HG03575 (cell line): Measurements from ENCODE around the gene ELMO1.

ENCODE experiments used
- ATAC-seq: cut with Tn5 transposase; IDR thresholded peaks from one replicate; pipeline ENCODE4 v1.9.1; 2021; ENCODE audit not compliant: unreplicated experiment, insufficient number of reproducible peaks, low FRiP score; ENCODE audit errors: extremely low read depth

Gene ELMO1

GRCh38 chr7:37390114-37390513 lies 58.5 kb downstream of the ELMO1 start:
- no peak for ATAC-seq

GRCh38 chr7:37388811-37389210 lies 59.9 kb downstream of the ELMO1 start:
- ATAC-seq = no peak

GRCh38 chr7:37385787-37386186 lies 62.9 kb downstream of the ELMO1 start:
- no peak for ATAC-seq

GRCh38 chr7:37382546-37383088 lies 66.0 kb downstream of the ELMO1 start:
- ATAC-seq = no peak

- no peak for ATAC-seq
These were observed 67.8 kb downstream of the ELMO1 start for GRCh38 chr7:37380831-37381230.

- no peak for ATAC-seq
These were observed 69.0 kb downstream of the ELMO1 start for GRCh38 chr7:37379546-37380277.

GRCh38 chr7:37377231-37377630 lies 71.4 kb downstream of the ELMO1 start:
- no peak for ATAC-seq

- no peak for ATAC-seq
These were observed 72.3 kb downstream of the ELMO1 start for GRCh38 chr7:37376386-37376785.

GRCh38 chr7:37372750-37373149 lies 75.9 kb downstream of the ELMO1 start:
- ATAC-seq = no peak

- ATAC-seq = no peak
These were observed 76.9 kb downstream of the ELMO1 start for GRCh38 chr7:37371755-37372154.

- ATAC-seq = no peak
These were observed 78.8 kb downstream of the ELMO1 start for GRCh38 chr7:37369906-37370305.

- no peak for ATAC-seq
These were observed 80.1 kb downstream of the ELMO1 start for GRCh38 chr7:37368540-37368939.

- ATAC-seq = no peak
These were observed 81.7 kb downstream of the ELMO1 start for GRCh38 chr7:37367010-37367409.

- no peak for ATAC-seq
These were observed 82.2 kb downstream of the ELMO1 start for GRCh38 chr7:37366445-37366844.

GRCh38 chr7:37365405-37365804 lies 83.3 kb downstream of the ELMO1 start:
- no peak for ATAC-seq

GRCh38 chr7:37364856-37365255 lies 83.8 kb downstream of the ELMO1 start:
- no peak for ATAC-seq

- no peak for ATAC-seq
These were observed 84.8 kb downstream of the ELMO1 start for GRCh38 chr7:37363536-37364491.

GRCh38 chr7:37362802-37363201 lies 85.9 kb downstream of the ELMO1 start:
- ATAC-seq = no peak

GRCh38 chr7:37360484-37360883 lies 88.2 kb downstream of the ELMO1 start:
- no peak for ATAC-seq
